ENCODE data around the gene TFB2M.

GRCh38 chr1:246537887-246538286 lies 28.2 kb downstream of the TFB2M start:
- no peak for TF ChIP-seq CTCF (IDR thresholded peaks at IDR 0.05)
- TF ChIP-seq POLR2A (IDR thresholded peaks at IDR 0.05) = no peak

Measured in lower leg skin (tissue), 3 donors.